CD4-positive, alpha-beta T cell (primary cell): ENCODE data around the gene SP2. TPM values are rescaled to one million over a fixed set of nuclear protein-coding genes. Genes with fewer than 3 reads are reported as not detected.

Experiments
- ATAC-seq: fragments of 200-7000 bp; cut with Tn5 transposase; one replicate; pipeline ENCODE4 v1.10.0; 2022; ENCODE audit warnings: mild to moderate bottlenecking; ENCODE audit not compliant: poor library complexity
- CTCF ChIA-PET: fragments of 350-600 bp; sonication (Branson Sonifier 250); formaldehyde crosslinking; loops from one replicate; lab custom pipeline; 2021; ENCODE audit warnings: antibody characterized with exemption, inconsistent platforms; lab: Charles Lee
- POLR2A ChIA-PET: fragments of 350-600 bp; sonication (Branson Sonifier 250); formaldehyde crosslinking; loops from one replicate; lab custom pipeline; 2021; ENCODE audit warnings: antibody characterized with exemption, inconsistent platforms; lab: Charles Lee
- DNase-seq, 14 experiments: peaks; one replicate each; pipeline ENCODE4 v3.0.0-alpha.2; 2013 to 2020; ENCODE audit warnings: mixed read lengths in 2 of 14
- H3K27ac ChIP-seq, 2 donors: one replicate each; pipeline versions ENCODE4 v1.5.1 to v1.7.0; 2013; ENCODE audit warnings: low read length in 2 of 2, low read depth in 1 of 2, mild to moderate bottlenecking in 1 of 2
- H3K27me3 ChIP-seq, 2 experiments: 1 replicate in 1 of 2; 2 replicates in 1 of 2; pipeline versions ENCODE4 v1.6.1 to v1.7.0; 2013; ENCODE audit warnings: low read length in 2 of 2, control low read depth in 1 of 2, mild to moderate bottlenecking in 1 of 2, moderate library complexity in 1 of 2; ENCODE audit not compliant: insufficient read depth in 2 of 2, control insufficient read depth in 1 of 2
- H3K36me3 ChIP-seq: one replicate; pipeline ENCODE4 v1.6.1; 2013; ENCODE audit warnings: low read length, control low read depth; ENCODE audit not compliant: insufficient read depth
- H3K4me1 ChIP-seq: one replicate; pipeline ENCODE4 v1.6.1; 2013; ENCODE audit warnings: low read length, control low read depth; ENCODE audit not compliant: insufficient read depth
- H3K4me3 ChIP-seq: one replicate; pipeline ENCODE4 v1.5.1; 2013; ENCODE audit warnings: mild to moderate bottlenecking, low read length, moderate library complexity
- H3K9me3 ChIP-seq, 2 experiments: 1 replicate in 1 of 2; 2 replicates in 1 of 2; pipeline versions ENCODE4 v1.6.1 to v1.7.0; 2013; ENCODE audit warnings: low read length in 2 of 2, mild to moderate bottlenecking in 2 of 2, control low read depth in 1 of 2, moderate library complexity in 1 of 2; ENCODE audit not compliant: control insufficient read depth in 1 of 2, insufficient read depth in 1 of 2
- H3K27ac Mint-ChIP-seq: one replicate; pipeline ENCODE4 v1.8.0; 2020; ENCODE audit warnings: mixed read lengths
- H3K27me3 Mint-ChIP-seq: one replicate; pipeline ENCODE4 v1.8.0; 2021; ENCODE audit warnings: mixed read lengths
- H3K36me3 Mint-ChIP-seq: one replicate; pipeline ENCODE4 v1.8.0; 2021; ENCODE audit warnings: low read depth, mixed read lengths
- H3K4me1 Mint-ChIP-seq: one replicate; pipeline ENCODE4 v1.8.0; 2021; ENCODE audit warnings: low read depth, mixed read lengths
- H3K4me3 Mint-ChIP-seq: one replicate; pipeline ENCODE4 v1.8.0; 2020; ENCODE audit warnings: mild to moderate bottlenecking, mixed read lengths
- H3K9me3 Mint-ChIP-seq: one replicate; pipeline ENCODE4 v1.8.0; 2020; ENCODE audit warnings: mixed read lengths
- intact Hi-C, 2 experiments: fragments of 100-400 bp; cut with DNase I in 1 of 2; cut with micrococcal nuclease in 1 of 2; formaldehyde crosslinking; loops; one replicate each; pipeline versions ENCODE4 v1.15.1 to v1.9.0; 2023 to 2025; cut with DNase I, micrococcal nuclease
- total RNA-seq, 174 experiments: library from RNA in 2 of 174; stranded (reverse) in 2 of 174; gene quantifications; one replicate each; pipeline ENCODE4 v1.2.3 and lab custom pipeline; 2021 to 2026
- TF ChIP-seq, protein P1 (sequence below): fragments of 200-600 bp; IDR thresholded peaks from one replicate; pipeline ENCODE4 v1.8.0; 2022; ENCODE audit warnings: antibody characterized with exemption, mild to moderate bottlenecking

Gene SP2
- total RNA-seq, 2 experiments from 2014 or later = 19.9 to 21.5 TPM

DNA sequence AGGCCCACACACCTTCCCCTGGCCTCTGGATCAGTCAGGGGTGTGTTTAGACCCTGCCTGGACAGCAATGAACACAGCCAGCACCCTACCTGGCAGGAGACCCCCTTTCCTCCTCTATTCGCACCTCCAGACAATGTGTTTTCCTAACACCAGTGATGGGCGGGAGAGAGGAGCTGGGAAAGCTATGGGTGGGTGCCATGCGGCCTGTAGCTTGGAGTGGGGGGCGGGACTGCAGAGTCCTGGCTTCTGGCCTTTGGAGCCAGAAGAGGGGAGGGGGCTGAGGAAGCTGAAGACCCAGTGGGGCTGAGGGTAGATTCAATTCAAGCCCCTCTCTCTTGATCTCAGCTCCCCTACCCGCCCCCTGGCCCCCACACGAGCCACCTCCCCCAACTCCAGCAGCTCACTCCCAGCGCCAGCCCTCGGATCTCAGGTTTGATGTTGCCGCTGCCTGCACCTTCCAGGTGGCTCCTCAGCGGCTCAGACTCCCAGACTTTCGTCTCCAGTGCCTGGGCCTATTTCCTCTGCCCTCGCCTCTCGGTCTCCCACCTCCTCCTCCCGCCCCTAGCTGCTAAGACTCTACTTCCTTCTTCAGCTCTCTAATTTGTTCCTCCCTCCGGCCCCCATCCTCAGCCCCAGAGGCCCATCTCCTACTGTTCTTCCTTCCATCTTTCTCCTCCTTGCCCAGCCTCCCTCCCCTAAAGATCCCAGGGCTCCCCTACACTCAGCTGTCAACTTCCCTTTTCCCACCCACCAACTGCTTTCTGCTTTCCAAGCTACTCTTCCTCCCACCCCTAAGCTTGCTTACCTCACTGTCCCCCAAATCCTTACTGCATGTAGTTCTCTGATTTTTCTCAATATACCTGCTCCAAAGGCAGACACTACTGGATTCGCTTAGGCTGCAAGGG is 38.2 kb upstream of the SP2 start:
- no peak overlapping the region for H3K4me3 ChIP-seq
- no peak overlapping the region for H3K27ac ChIP-seq
- Mint-ChIP-seq H3K4me1 (peaks cover 4% of the 10 kb centered on the region), H3K27me3 (peaks cover 59% of the 10 kb centered on the region), H3K36me3 (no peaks in the 10 kb centered on the region), H3K4me3 (no peak overlapping the region), H3K27ac (no peak overlapping the region), H3K9me3 (no peaks in the 10 kb centered on the region)
- peaks cover 3% of the 10 kb centered on the region for H3K4me1 ChIP-seq
- DNase-seq (no peak), ATAC-seq (no peak)
- TF ChIP-seq, protein P1, sequence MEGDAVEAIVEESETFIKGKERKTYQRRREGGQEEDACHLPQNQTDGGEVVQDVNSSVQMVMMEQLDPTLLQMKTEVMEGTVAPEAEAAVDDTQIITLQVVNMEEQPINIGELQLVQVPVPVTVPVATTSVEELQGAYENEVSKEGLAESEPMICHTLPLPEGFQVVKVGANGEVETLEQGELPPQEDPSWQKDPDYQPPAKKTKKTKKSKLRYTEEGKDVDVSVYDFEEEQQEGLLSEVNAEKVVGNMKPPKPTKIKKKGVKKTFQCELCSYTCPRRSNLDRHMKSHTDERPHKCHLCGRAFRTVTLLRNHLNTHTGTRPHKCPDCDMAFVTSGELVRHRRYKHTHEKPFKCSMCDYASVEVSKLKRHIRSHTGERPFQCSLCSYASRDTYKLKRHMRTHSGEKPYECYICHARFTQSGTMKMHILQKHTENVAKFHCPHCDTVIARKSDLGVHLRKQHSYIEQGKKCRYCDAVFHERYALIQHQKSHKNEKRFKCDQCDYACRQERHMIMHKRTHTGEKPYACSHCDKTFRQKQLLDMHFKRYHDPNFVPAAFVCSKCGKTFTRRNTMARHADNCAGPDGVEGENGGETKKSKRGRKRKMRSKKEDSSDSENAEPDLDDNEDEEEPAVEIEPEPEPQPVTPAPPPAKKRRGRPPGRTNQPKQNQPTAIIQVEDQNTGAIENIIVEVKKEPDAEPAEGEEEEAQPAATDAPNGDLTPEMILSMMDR = no peak
- H3K27me3 ChIP-seq = peaks cover 18 to 22% of the 10 kb centered on the region in 2 experiments
- ChIA-PET CTCF (interaction anchor here (1.5 kb wide), 1 partner anchor 10 kb away, joined by 3 read pairs; no protein-coding TSS in a partner anchor), POLR2A (no interaction called here)
- H3K36me3 ChIP-seq = no peaks in the 10 kb centered on the region
- H3K9me3 ChIP-seq = no peaks in the 10 kb centered on the region
- intact Hi-C loops = no loop called here

DNA sequence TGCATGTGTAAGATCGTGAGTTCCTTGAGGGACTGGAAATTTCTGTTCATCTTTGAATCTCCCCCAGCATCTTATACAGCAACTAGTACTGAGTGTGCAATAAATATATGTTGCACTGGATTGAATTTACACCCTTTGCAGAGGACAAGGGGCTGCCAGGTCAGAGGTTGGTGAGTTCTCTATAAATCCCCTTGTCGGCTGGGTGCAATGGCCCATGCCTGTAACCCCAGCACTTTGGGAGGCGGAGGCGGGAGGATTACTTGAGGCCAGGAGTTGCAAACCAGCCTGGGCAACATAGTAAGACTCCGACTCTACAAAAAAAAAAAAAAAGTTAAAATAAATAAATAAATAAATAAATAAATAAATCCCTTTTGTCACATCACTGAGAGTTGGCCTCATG is 35.6 kb upstream of the SP2 start:
- TF ChIP-seq, protein P1 = no peak
- POLR2A ChIA-PET = no interaction called here
- Mint-ChIP-seq H3K36me3 (no peaks in the 10 kb centered on the region), H3K9me3 (no peaks in the 10 kb centered on the region), H3K4me3 (no peak overlapping the region), H3K4me1 (peaks cover 16% of the 10 kb centered on the region), H3K27me3 (peaks cover 33% of the 10 kb centered on the region), H3K27ac (no peak overlapping the region)
- Histone ChIP-seq H3K4me1 (peaks cover 19% of the 10 kb centered on the region), H3K4me3 (no peak overlapping the region), H3K9me3 (no peaks in the 10 kb centered on the region), H3K27ac (no peak overlapping the region), H3K36me3 (no peaks in the 10 kb centered on the region), H3K27me3 (peaks cover 3 to 8% of the 10 kb centered on the region in 2 experiments)
- ATAC-seq (no peak), DNase-seq (no peak)
- CTCF ChIA-PET = no interaction called here
- intact Hi-C loops = no loop called here

DNA sequence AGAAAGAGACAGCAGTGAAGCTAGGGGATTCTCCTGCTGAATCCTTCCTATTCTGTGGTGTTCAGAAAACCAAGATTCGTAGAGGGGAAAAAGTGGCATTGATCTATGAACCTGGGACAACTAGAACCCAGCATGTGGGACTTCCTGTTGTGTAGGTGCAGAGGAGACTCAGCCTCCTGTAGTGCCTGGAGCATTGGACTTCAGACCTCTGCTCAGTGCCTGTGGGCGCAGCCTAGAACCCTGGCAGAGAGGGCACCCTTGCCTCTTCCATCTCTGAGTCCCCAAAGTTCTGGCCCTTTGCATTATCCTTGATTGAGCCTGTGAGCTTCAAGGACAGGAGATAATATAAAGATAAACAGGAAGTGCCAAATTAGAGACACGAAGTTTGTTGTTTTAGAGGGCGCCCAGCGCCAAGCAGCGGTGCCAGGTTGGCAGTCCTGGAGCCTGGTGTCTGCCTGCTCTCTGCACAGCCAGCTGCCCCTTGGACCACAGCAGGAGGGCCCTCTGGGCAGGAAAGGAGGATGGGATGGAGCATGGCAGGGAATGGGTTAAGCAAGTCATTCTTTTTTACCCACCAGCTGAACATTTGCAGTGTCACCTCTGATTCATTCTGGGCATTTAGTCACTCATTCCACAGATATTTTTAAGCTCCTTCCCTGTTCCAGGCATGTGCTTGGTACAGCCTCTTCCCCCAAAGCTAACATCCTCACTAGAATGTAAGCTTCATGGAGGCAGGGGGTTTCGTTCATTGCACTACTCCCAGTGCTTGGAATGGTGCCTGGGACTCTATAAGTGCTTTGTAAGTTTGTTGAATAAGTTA is 33.2 kb upstream of the SP2 start:
- TF ChIP-seq, protein P1 = no peak
- no peak overlapping the region for H3K4me3 ChIP-seq
- no peaks in the 10 kb centered on the region for H3K9me3 Mint-ChIP-seq
- H3K36me3 ChIP-seq = no peaks in the 10 kb centered on the region
- H3K4me1 Mint-ChIP-seq = peaks cover 16% of the 10 kb centered on the region
- ATAC-seq (no peak), DNase-seq (no peak)
- H3K4me1 ChIP-seq = peaks cover 20% of the 10 kb centered on the region
- peaks cover 0 to 6% of the 10 kb centered on the region in 2 experiments for H3K27me3 ChIP-seq
- no peaks in the 10 kb centered on the region for H3K9me3 ChIP-seq
- peaks cover 20% of the 10 kb centered on the region for H3K27me3 Mint-ChIP-seq
- no peaks in the 10 kb centered on the region for H3K36me3 Mint-ChIP-seq
- no peak overlapping the region for H3K27ac ChIP-seq
- intact Hi-C loops = no loop called here
- H3K27ac Mint-ChIP-seq = no peak overlapping the region
- H3K4me3 Mint-ChIP-seq = no peak overlapping the region
- ChIA-PET POLR2A (interaction anchor here (1.1 to 1.3 kb wide), 2 partner anchors 22 kb away, joined by 3 read pairs; partner anchors contain the start of gene SCRN2), CTCF (interaction anchor here (0.7 to 1.9 kb wide), 3 partner anchors 20 to 658 kb away, joined by 3 to 5 read pairs (median 5); partner anchors contain the start of gene SCRN2)
